Calu3 (cell line): ENCODE measurements around the gene OR11A1. TPM values are rescaled to one million over a fixed set of nuclear protein-coding genes. Genes with fewer than 3 reads are reported as not detected.

Source experiments
- BruUV-seq: library from RNA; stranded (reverse); fragments of 400-500 nt; replicated peaks from 2 replicates; lab custom pipeline; 2021; lab: Mats Ljungman, UMichigan
- CTCF ChIA-PET: fragments of 300-600 bp; sonication (Branson Sonifier 250); formaldehyde crosslinking; loops from one replicate; lab custom pipeline; 2022; ENCODE audit warnings: antibody characterized with exemption; lab: Charles Lee
- DNase-seq: peaks from one replicate; pipeline ENCODE4 v3.0.0; 2022
- H3K27ac Mint-ChIP-seq: one replicate; pipeline ENCODE4 v1.8.0; 2022; ENCODE audit warnings: mixed read lengths; ENCODE audit not compliant: unreplicated experiment
- H3K27me3 Mint-ChIP-seq: one replicate; pipeline ENCODE4 v1.8.0; 2022; ENCODE audit warnings: mixed read lengths; ENCODE audit not compliant: unreplicated experiment
- H3K36me3 Mint-ChIP-seq: one replicate; pipeline ENCODE4 v1.8.0; 2022; ENCODE audit warnings: mild to moderate bottlenecking, moderate library complexity, mixed read lengths; ENCODE audit not compliant: insufficient read depth, unreplicated experiment
- H3K4me1 Mint-ChIP-seq: one replicate; pipeline ENCODE4 v1.8.0; 2022; ENCODE audit warnings: mild to moderate bottlenecking, low read depth, mixed read lengths; ENCODE audit not compliant: unreplicated experiment
- H3K4me3 Mint-ChIP-seq: one replicate; pipeline ENCODE4 v1.8.0; 2022; ENCODE audit warnings: mild to moderate bottlenecking, low read depth, moderate library complexity, mixed read lengths; ENCODE audit not compliant: unreplicated experiment
- H3K9me3 Mint-ChIP-seq: one replicate; pipeline ENCODE4 v1.8.0; 2022; ENCODE audit warnings: low read depth, mixed read lengths; ENCODE audit not compliant: unreplicated experiment
- intact Hi-C: fragments of 100-400 bp; cut with micrococcal nuclease; formaldehyde crosslinking; loops from one replicate; pipeline ENCODE4 v1.10.0; 2022; ENCODE audit not compliant: unreplicated experiment
- total RNA-seq: library from RNA; stranded (reverse); gene quantifications from 2 replicates; pipeline ENCODE4 v1.2.3, GENCODE V29; 2022
- TF ChIP-seq, protein P1 (sequence below): fragments of 200-600 bp; IDR thresholded peaks from one replicate; pipeline ENCODE4 v1.8.0; 2022; ENCODE audit warnings: antibody characterized with exemption; ENCODE audit not compliant: unreplicated experiment

The OR11A1 gene
- total RNA-seq, 1 experiment from 2014 or later, result not detected

DNA sequence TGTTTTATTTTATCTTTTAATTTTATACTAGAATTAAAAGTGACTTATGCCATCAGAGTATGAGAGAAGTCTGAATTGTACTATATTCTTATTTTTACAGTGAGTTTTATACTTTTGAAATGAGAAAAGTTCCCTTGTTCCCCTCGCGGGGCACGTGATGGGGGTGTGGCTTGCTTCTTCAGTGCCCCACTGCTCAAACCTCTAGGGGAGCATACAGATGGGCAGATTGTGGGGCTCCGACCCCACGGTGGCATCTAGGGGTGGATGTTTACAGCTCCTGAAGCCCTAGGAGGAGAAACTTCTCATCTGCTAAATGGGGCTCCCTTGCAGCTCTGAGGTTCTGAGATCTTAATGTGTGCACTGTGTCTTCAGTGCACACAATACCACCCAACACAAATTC, 42.8 kb upstream of the OR11A1 start:
- no peak overlapping the region for H3K4me3 Mint-ChIP-seq
- H3K27ac Mint-ChIP-seq, result no peak overlapping the region
- H3K9me3 Mint-ChIP-seq, result peaks cover under 1% of the 10 kb centered on the region
- TF ChIP-seq, protein P1, sequence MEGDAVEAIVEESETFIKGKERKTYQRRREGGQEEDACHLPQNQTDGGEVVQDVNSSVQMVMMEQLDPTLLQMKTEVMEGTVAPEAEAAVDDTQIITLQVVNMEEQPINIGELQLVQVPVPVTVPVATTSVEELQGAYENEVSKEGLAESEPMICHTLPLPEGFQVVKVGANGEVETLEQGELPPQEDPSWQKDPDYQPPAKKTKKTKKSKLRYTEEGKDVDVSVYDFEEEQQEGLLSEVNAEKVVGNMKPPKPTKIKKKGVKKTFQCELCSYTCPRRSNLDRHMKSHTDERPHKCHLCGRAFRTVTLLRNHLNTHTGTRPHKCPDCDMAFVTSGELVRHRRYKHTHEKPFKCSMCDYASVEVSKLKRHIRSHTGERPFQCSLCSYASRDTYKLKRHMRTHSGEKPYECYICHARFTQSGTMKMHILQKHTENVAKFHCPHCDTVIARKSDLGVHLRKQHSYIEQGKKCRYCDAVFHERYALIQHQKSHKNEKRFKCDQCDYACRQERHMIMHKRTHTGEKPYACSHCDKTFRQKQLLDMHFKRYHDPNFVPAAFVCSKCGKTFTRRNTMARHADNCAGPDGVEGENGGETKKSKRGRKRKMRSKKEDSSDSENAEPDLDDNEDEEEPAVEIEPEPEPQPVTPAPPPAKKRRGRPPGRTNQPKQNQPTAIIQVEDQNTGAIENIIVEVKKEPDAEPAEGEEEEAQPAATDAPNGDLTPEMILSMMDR, result no peak
- no peaks in the 10 kb centered on the region for H3K36me3 Mint-ChIP-seq
- no peaks in the 10 kb centered on the region for H3K27me3 Mint-ChIP-seq
- CTCF ChIA-PET, result no interaction called here
- intact Hi-C loops, result no loop called here
- H3K4me1 Mint-ChIP-seq, result peaks cover 13% of the 10 kb centered on the region
- BruUV-seq, result no TSS peak
- no peak for DNase-seq

DNA sequence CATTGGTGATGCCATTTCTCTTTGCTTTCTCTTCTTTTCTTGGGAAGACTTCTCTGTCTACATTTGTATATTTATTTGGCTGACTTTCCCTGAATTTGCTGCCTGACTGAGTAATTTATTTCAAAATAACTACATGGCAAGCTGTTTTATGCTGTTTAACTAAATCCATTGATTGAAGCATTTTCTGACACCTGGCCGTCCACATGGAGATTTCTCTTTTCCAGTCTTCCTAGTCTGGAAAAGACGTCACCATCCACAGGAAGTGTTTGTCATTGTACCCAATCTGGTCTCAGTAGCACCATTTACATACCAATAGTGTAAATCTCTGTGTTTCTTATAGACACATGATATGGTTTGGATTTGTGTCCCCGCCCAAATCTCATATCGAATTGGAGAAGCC, 40.1 kb upstream of the OR11A1 start:
- CTCF ChIA-PET, result no interaction called here
- intact Hi-C loops, result no loop called here
- H3K27me3 Mint-ChIP-seq, result no peaks in the 10 kb centered on the region

DNA sequence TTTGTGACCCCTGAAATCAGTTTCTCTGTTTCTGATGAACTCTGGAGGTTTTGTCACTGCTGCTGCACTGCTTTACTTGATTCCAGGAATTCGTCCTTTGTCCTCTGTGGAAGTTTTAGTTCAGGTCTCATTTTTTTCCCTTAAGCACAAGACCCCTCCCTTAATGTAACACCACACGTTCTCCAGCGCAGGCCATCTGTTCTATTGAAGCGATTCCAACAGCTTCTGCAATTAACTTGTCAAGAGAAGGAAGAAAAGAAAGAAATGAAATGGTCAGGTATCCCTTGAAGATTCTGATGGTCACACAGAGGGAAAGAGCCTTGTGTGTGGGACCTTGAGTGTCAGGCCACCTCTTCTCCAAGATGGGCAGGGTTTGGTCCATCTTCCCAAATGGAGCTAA, 38.7 kb upstream of the OR11A1 start:
- no peaks in the 10 kb centered on the region for H3K9me3 Mint-ChIP-seq
- CTCF ChIA-PET, result no interaction called here
- no TSS peak for BruUV-seq
- intact Hi-C loops, result no loop called here
- TF ChIP-seq, protein P1, result no peak
- H3K27me3 Mint-ChIP-seq, result no peaks in the 10 kb centered on the region
- DNase-seq, result no peak
- peaks cover 13% of the 10 kb centered on the region for H3K4me1 Mint-ChIP-seq
- H3K36me3 Mint-ChIP-seq, result no peaks in the 10 kb centered on the region
- H3K27ac Mint-ChIP-seq, result no peak overlapping the region
- no peak overlapping the region for H3K4me3 Mint-ChIP-seq

More for the DNA sequence above, 40.1 kb upstream of the OR11A1 start:
- Mint-ChIP-seq H3K27ac (no peak overlapping the region), H3K4me3 (no peak overlapping the region), H3K4me1 (peaks cover 13% of the 10 kb centered on the region), H3K36me3 (no peaks in the 10 kb centered on the region), H3K9me3 (no peaks in the 10 kb centered on the region)
- TF ChIP-seq, protein P1, result no peak
- DNase-seq, result no peak
- BruUV-seq, result no TSS peak

DNA sequence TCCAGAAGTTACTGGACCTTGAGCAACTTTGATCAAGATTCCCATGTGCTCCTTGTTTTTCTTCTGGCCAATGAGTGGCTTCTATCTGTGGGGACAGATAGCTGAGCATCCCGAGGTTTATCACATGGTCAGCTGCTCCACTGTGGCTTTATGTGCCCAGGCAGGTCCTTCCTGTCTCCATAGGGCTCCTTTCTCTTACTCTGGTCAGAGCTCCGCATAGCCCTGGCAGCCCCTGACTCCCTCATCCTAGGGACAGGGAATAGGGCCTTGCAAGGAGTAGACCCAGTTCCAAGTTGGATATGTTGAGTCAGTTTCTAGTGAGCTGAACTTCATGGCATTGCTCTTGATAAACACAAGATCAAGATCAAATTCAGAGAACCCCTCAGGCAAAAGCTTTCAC, 37.3 kb upstream of the OR11A1 start:
- no TSS peak for BruUV-seq
- Mint-ChIP-seq H3K4me3 (no peak overlapping the region), H3K9me3 (no peaks in the 10 kb centered on the region), H3K36me3 (no peaks in the 10 kb centered on the region), H3K27me3 (no peaks in the 10 kb centered on the region), H3K4me1 (peaks cover 13% of the 10 kb centered on the region), H3K27ac (no peak overlapping the region)
- CTCF ChIA-PET, result no interaction called here
- no peak for DNase-seq
- TF ChIP-seq, protein P1, result no peak
- intact Hi-C loops, result no loop called here

DNA sequence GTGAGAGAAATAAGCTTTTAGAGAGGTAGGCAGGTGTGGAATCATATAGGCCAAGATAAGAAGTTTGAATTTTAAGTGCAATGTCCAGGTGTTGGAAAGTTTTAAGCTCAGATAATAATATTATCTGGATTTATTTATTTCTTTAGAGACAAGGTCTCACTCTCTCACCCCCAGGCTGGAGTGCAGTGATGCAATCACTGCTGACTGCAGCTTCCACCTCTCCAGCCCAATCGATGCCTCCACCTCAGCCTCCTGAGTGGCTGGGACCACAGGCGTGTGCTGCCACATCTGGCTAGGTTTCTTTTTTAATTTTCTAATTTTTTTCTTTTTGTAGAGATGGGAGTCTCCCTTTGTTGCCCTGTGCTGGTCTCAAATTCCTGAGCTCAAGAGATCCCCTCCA, 36.4 kb upstream of the OR11A1 start:
- peaks cover 13% of the 10 kb centered on the region for H3K4me1 Mint-ChIP-seq
- CTCF ChIA-PET, result no interaction called here
- TF ChIP-seq, protein P1, result no peak
- H3K4me3 Mint-ChIP-seq, result no peak overlapping the region
- H3K36me3 Mint-ChIP-seq, result no peaks in the 10 kb centered on the region
- intact Hi-C loops, result no loop called here
- no peaks in the 10 kb centered on the region for H3K9me3 Mint-ChIP-seq
- no peak for DNase-seq
- no peaks in the 10 kb centered on the region for H3K27me3 Mint-ChIP-seq
- H3K27ac Mint-ChIP-seq, result no peak overlapping the region
- BruUV-seq, result no TSS peak
